Epithelial cell of proximal tubule (primary cell): ENCODE results near the gene SURF6. TPM values are rescaled to one million over a fixed set of nuclear protein-coding genes. Genes with fewer than 3 reads are reported as not detected.
"Not testable (repeated sequence)": the region's sequence is repeated elsewhere in the genome, so short reads cannot be mapped to it uniquely, and the experiment has no call there.

Experiments
- DNase-seq: peaks from one replicate; pipeline ENCODE4 v3.0.0-alpha.2; 2011; ENCODE audit warnings: low read depth
- H3K4me3 ChIP-seq: 2 replicates; pipeline ENCODE4 v1.5.1; 2011; ENCODE audit warnings: low read depth, mild to moderate bottlenecking, low read length
- total RNA-seq: library from RNA; depleted of rRNA; stranded (reverse); fragments of >200 nt; gene quantifications from 2 replicates; pipeline ENCODE4 v1.2.3, GENCODE V29; 2015
- TF ChIP-seq, protein P1 (sequence below): conservative IDR thresholded peaks from 2 replicates; pipeline ENCODE4 v1.5.1; 2012; ENCODE audit warnings: low read depth, mild to moderate bottlenecking, low read length

The SURF6 gene
- total RNA-seq, 1 donor from 2014 or later, result 16.7 TPM

DNA sequence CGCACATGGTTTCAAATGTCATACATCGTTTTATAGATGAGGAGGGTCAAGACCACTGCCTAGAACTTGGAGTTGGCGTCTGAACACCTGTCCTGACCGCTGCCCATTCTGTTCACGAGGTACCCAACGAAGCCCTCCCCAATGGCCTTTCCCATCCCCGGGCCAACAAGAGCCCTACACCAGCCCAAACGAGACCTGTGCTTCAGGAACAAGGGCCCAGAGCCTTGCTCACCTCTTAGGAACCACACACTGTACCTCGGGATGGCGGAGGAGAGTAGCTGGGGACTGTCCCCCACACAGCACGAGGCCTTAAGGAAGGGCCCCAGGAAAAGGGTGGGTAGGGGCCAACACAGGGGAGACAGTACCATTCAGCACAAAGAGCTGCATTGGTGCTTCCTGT lies 3.0 kb downstream of the SURF6 start:
- H3K4me3 ChIP-seq, result no peak overlapping the region
- TF ChIP-seq, protein P1, sequence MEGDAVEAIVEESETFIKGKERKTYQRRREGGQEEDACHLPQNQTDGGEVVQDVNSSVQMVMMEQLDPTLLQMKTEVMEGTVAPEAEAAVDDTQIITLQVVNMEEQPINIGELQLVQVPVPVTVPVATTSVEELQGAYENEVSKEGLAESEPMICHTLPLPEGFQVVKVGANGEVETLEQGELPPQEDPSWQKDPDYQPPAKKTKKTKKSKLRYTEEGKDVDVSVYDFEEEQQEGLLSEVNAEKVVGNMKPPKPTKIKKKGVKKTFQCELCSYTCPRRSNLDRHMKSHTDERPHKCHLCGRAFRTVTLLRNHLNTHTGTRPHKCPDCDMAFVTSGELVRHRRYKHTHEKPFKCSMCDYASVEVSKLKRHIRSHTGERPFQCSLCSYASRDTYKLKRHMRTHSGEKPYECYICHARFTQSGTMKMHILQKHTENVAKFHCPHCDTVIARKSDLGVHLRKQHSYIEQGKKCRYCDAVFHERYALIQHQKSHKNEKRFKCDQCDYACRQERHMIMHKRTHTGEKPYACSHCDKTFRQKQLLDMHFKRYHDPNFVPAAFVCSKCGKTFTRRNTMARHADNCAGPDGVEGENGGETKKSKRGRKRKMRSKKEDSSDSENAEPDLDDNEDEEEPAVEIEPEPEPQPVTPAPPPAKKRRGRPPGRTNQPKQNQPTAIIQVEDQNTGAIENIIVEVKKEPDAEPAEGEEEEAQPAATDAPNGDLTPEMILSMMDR, result no peak
- no peak for DNase-seq

DNA sequence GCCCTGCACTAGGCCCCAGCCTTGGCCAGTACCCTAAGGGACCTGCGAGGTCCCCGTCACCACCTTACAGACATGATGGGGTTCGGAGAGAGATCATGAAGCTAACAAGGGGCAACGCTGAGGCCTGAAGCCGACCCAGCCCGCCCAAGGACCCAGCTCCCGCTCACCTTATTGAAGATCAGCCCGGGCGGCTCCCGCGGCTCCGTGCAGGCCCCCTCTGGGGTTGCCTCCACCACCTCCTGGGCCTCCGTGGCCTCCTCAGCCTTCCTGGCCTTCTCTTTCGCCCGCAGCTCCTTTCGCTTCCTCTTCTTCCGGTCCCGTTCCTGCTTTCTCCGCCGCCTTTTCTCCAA lies 3.6 kb downstream of the SURF6 start:
- TF ChIP-seq, protein P1, result no peak
- no peak overlapping the region for H3K4me3 ChIP-seq
- DNase-seq, result no peak

DNA sequence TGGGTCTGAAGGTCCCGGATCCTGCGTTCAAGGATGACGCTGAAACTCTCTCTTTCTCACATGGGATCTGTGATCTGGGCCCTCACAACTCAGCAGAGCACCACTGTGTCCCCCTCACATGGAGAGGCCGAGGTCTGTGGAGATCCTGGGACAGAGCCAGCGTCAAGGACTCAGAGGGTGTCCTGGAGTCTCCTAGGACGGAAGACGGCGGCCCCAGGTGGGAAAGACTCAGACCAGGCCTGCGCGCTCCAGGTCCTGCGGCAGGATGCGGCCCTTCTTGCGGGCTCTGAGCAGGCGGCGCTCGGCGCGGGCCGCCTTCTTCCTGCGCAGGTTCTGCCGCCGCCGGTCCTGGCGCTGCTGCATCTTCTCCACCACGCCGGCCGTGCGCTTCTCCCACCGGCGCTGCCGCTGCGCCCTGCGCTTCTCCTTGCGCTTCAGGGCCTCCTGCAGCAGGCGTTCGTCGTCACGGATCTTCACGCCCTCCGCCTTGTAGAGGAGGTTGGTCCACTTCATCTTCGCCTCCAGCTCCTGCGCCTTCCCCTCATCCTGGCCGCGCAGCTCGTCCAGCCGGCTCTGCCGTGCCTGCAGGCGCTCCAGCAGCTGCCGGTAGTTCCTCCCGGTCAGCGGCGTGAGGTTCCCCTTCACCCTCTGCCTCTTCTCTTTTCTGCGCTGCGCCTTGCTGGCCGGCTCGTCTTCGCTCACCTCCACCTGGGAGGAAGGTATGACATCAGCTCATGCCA lies 4.2 kb downstream of the SURF6 start:
- H3K4me3 ChIP-seq, result no peak overlapping the region
- TF ChIP-seq, protein P1, result no peak
- DNase-seq, result no peak

DNA sequence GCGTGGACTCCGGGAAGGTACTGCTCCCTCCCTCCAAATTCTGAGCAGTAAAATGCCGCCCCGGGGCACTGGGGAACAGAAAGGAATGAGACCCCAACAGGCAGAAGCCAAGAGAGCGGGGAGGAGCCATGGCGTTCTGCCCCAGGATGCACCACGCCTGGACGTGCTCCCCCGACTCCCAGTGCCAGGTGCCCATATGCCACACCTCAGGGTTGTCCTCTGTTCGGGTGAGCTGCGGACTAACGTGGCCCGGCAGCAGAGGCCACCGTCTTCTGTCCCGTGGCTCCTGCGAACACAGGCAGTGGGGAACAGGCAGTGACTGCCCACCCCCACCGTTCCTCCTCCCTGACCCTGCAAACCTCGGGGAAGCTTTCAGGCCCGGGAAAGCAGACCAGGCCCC lies 4.8 kb downstream of the SURF6 start:
- no peak overlapping the region for H3K4me3 ChIP-seq
- TF ChIP-seq, protein P1, result no peak
- no peak for DNase-seq

DNA sequence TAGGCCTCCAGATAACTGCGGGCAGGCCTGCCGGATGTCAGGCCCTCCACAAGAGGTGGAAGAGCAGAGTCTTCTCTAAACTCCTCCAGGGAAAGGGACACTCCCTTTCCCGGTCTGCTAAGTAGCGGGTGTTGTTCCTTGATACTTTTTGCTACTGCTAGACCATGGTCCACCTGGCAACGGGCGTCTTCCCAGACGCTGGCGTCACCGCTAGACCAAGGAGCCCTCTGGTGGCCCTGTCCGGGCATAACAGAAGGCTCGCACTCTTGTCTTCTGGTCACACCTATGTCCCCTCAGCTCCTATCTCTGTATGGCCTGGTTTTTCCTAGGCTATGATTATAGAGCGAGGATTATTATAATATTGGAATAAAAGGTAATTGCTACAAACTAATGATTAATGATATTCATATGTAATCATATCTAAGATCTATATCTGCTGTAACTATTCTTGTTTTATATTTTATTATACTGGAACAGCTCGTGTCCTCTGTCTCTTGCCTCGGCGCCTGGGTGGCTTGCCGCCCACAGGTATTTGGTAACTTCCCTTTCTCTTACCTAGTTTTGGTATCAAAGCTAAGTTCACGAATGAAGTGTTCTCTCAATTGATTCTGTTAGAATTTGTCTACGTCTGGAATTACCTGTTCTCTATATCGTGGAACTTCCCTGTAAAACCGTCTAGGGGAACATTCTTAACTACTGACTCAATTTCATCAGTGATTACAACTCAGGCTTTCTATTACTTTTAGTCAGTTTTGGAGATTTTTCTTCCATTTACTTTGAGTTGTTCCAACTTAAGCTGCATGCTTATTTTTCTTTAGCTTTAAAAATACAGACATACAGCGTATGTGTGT lies 6.5 kb downstream of the SURF6 start:
- DNase-seq, H3K4me3 ChIP-seq: not testable (repeated sequence)
- TF ChIP-seq, protein P1, result peak; percentile 62

DNA sequence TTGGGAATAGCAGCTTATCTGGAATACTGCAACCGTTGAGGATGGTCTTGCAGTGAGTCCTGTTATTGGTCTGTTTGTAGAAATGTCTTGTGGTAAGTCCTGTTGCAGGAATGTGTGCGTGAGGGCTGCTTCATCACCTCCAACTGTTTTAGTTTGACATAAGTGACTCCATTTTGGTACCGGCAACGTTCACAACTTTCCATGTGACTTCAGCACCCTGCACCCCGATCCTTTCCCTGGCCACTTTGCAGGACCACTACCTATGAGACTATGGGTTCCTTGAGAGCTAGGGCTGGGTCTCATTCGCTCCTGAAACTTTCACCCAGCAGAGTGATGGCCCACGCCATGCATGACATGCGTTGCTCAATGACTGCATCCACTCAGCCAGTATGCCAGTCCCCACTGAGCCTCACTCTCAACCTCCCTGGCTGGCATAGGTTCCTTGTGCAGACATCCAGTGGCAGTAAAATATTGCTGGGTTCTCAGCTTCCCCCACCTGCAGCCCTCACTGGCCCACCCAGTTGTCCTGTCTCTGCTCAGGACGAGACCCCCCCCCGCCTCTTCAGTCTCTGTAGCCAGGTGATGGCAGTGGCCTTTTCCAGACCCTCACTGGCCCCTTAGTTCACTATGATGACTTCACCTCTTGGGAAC lies 8.0 kb downstream of the SURF6 start:
- no peak for DNase-seq
- no peak overlapping the region for H3K4me3 ChIP-seq
- TF ChIP-seq, protein P1, result no peak

DNA sequence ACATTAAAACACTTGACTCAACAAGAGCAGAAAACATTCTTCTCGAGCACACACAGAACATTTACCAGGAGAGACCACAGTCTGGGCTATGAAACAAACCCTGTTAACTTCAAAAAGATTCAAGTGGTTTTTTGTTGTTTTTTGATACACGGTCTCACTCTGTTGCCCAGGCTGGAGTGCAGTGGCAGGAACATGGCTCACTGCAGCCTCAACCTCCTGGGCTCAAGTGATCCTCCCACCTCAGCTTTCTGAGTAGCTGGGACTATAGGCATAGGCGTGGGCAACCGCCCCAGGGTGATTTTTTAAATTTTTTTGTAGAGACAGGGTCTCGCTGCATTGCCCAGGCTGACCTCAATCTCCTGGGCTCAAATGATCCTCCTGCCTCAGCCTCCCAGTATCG lies 9.0 kb downstream of the SURF6 start:
- DNase-seq, H3K4me3 ChIP-seq: not testable (repeated sequence)
